Osteoblast (primary cell): Measurements from ENCODE around the gene FRMD4A. TPM values are rescaled to one million over a fixed set of nuclear protein-coding genes. Genes with fewer than 3 reads are reported as not detected.

Source experiments
- DNase-seq: peaks from one replicate; pipeline ENCODE4 v3.0.0; 2011; ENCODE audit warnings: low spot score, mixed read lengths; ENCODE audit not compliant: insufficient read length; ENCODE audit errors: missing footprints
- H2AFZ ChIP-seq: 2 replicates; pipeline ENCODE4 v1.6.0; 2011; ENCODE audit warnings: mild to moderate bottlenecking, low read length
- H3K27ac ChIP-seq: 2 replicates; pipeline ENCODE4 v1.5.1; 2011; ENCODE audit warnings: mild to moderate bottlenecking, low read depth, low read length, moderate library complexity
- H3K27me3 ChIP-seq: 2 replicates; pipeline ENCODE4 v1.6.0; 2012; ENCODE audit warnings: mild to moderate bottlenecking, control low read depth, inconsistent platforms, low read length, moderate library complexity; ENCODE audit not compliant: insufficient read depth
- H3K36me3 ChIP-seq: 2 replicates; pipeline ENCODE4 v1.5.1; 2011; ENCODE audit warnings: mild to moderate bottlenecking, low read length, control low read depth, moderate library complexity; ENCODE audit not compliant: insufficient read depth
- H3K4me1 ChIP-seq: 2 replicates; pipeline ENCODE4 v1.5.1; 2011; ENCODE audit warnings: mild to moderate bottlenecking, low read length, control low read depth, moderate library complexity; ENCODE audit not compliant: insufficient read depth
- H3K4me2 ChIP-seq: 2 replicates; pipeline ENCODE4 v1.6.0; 2011; ENCODE audit warnings: mild to moderate bottlenecking, low read length; ENCODE audit not compliant: insufficient read depth
- H3K4me3 ChIP-seq: fragments of 200-600 bp; sonication (generic); 3 replicates; pipeline ENCODE4 v1.5.1; 2012; ENCODE audit warnings: mild to moderate bottlenecking, low read length, inconsistent platforms; ENCODE audit not compliant: insufficient read depth
- H3K79me2 ChIP-seq: 2 replicates; pipeline ENCODE4 v1.6.0; 2012; ENCODE audit warnings: mild to moderate bottlenecking, low read length, control low read depth, inconsistent platforms; ENCODE audit not compliant: insufficient read depth
- H3K9me3 ChIP-seq: 2 replicates; pipeline ENCODE4 v1.5.1; 2011; ENCODE audit warnings: low read depth, low read length, control low read depth
- H4K20me1 ChIP-seq: 2 replicates; pipeline ENCODE4 v1.6.0; 2012; ENCODE audit warnings: mild to moderate bottlenecking, low read length, control low read depth; ENCODE audit not compliant: insufficient read depth
- CTCF ChIP-seq: IDR thresholded peaks from 2 replicates; pipeline ENCODE4 v1.5.1; 2011; ENCODE audit warnings: mild to moderate bottlenecking, low read depth, low read length, moderate library complexity; ENCODE audit errors: extremely low read depth
- total RNA-seq: library from RNA; depleted of rRNA; stranded (reverse); fragments of >200 nt; gene quantifications from 2 replicates; pipeline ENCODE4 v1.2.3, GENCODE V29; 2012

The FRMD4A gene
- total RNA-seq, 1 donor, result 41.3 TPM

GRCh38 chr10:13894412-13895093 lies 436.2 kb downstream of the FRMD4A start:
- peak; percentile 88 for DNase-seq
- H3K27ac ChIP-seq, result no peak overlapping the region
- H3K9me3 ChIP-seq, result no peaks in the 10 kb centered on the region
- H3K27me3 ChIP-seq, result no peaks in the 10 kb centered on the region
- no peaks in the 10 kb centered on the region for H4K20me1 ChIP-seq
- H3K4me3 ChIP-seq, result no peak overlapping the region
- H3K36me3 ChIP-seq, result no peaks in the 10 kb centered on the region
- H2AFZ ChIP-seq, result peak overlapping the region; percentile 63
- no peak overlapping the region for H3K4me2 ChIP-seq
- H3K79me2 ChIP-seq, result peaks cover 19% of the 10 kb centered on the region
- peaks cover 15% of the 10 kb centered on the region for H3K4me1 ChIP-seq
- no peak for TF ChIP-seq CTCF

DNA sequence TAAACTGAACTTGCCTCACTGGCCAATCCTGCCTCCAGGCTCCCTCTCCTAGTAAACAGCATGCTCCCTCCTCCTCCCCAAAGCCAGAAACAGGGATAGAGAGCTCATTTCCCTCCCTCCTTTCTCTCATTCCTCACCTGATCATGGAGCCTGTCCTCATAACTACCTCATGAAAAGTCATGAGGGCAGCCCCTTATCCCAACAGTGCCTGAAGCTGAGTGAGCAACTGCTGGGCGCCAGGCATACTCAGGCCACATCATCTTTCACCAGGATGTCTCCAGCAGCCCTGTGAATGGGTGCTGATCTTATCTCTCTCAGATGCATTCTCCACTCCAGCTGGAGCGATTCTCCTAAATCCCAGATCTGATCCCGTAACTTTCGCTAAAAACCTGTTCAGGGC lies 436.8 kb downstream of the FRMD4A start:
- no peaks in the 10 kb centered on the region for H3K27me3 ChIP-seq
- no peak overlapping the region for H3K27ac ChIP-seq
- H3K4me1 ChIP-seq, result peaks cover 15% of the 10 kb centered on the region
- no peak for TF ChIP-seq CTCF
- H3K36me3 ChIP-seq, result no peaks in the 10 kb centered on the region
- H3K4me2 ChIP-seq, result no peak overlapping the region
- peak; percentile 80 for DNase-seq
- no peaks in the 10 kb centered on the region for H3K9me3 ChIP-seq
- no peak overlapping the region for H3K4me3 ChIP-seq
- H2AFZ ChIP-seq, result no peak overlapping the region
- peaks cover 25% of the 10 kb centered on the region for H3K79me2 ChIP-seq
- H4K20me1 ChIP-seq, result no peaks in the 10 kb centered on the region

GRCh38 chr10:13892871-13893270 lies 437.9 kb downstream of the FRMD4A start:
- H3K27ac ChIP-seq, result no peak overlapping the region
- H2AFZ ChIP-seq, result no peak overlapping the region
- H3K36me3 ChIP-seq, result no peaks in the 10 kb centered on the region
- DNase-seq, result no peak
- no peaks in the 10 kb centered on the region for H4K20me1 ChIP-seq
- H3K27me3 ChIP-seq, result no peaks in the 10 kb centered on the region
- H3K79me2 ChIP-seq, result peaks cover 36% of the 10 kb centered on the region
- no peak overlapping the region for H3K4me3 ChIP-seq
- H3K9me3 ChIP-seq, result no peaks in the 10 kb centered on the region
- no peak overlapping the region for H3K4me2 ChIP-seq
- H3K4me1 ChIP-seq, result peaks cover 15% of the 10 kb centered on the region
- no peak for TF ChIP-seq CTCF

- Histone ChIP-seq H3K27me3 (no peaks in the 10 kb centered on the region), H3K27ac (peak overlapping the region; percentile 7), H3K36me3 (no peaks in the 10 kb centered on the region), H2AFZ (peak overlapping the region; percentile 65), H3K4me3 (peak overlapping the region; percentile 73), H4K20me1 (no peaks in the 10 kb centered on the region), H3K4me1 (peaks cover 15% of the 10 kb centered on the region), H3K4me2 (peak overlapping the region; percentile 74), H3K9me3 (no peaks in the 10 kb centered on the region), H3K79me2 (peaks cover 44% of the 10 kb centered on the region)
- TF ChIP-seq CTCF, result no peak
- DNase-seq, result no peak
Measured at GRCh38 chr10:13892001-13892491, 438.7 kb downstream of the FRMD4A start.
